Umbilical cord (tissue), 2 donors: Measurements from ENCODE around the gene CFAP57. TPM values are rescaled to one million over a fixed set of nuclear protein-coding genes. Genes with fewer than 3 reads are reported as not detected.
A peak's percentile ranks its signal among the peaks of the same experiment; 100 is the strongest.

Experiments
- DNase-seq: peaks from one replicate; pipeline ENCODE4 v3.0.0-alpha.2; 2015; ENCODE audit warnings: low spot score
- total RNA-seq: library from RNA; depleted of rRNA; stranded (reverse); fragments of >200 nt; gene quantifications from one replicate; pipeline ENCODE4 v1.2.3, GENCODE V29; 2014; ENCODE audit warnings: low replicate concordance; ENCODE audit not compliant: insufficient read depth

The CFAP57 gene
- total RNA-seq, 1 donor from 2014 or later = 5.3 TPM

DNA sequence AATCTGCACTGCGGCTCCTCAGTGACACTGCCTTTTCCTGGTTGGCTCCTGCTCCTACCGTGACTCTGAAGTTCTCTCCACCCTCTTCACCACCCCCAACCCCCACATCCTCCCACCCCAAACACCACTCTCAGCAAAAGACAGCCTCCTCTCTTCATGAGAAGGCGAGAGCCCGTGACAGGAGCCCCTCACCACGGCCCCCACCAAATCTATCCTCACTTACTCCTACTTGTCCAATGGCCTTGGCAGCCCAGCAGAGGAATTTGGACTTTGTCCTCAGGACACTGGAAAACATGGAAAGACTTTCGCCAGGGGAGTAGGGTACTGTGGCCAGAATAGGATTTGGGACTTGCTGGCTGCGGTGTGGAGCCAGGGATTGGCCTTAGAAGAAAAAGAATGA, 104.5 kb downstream of the CFAP57 start:
- DNase-seq = no peak

DNA sequence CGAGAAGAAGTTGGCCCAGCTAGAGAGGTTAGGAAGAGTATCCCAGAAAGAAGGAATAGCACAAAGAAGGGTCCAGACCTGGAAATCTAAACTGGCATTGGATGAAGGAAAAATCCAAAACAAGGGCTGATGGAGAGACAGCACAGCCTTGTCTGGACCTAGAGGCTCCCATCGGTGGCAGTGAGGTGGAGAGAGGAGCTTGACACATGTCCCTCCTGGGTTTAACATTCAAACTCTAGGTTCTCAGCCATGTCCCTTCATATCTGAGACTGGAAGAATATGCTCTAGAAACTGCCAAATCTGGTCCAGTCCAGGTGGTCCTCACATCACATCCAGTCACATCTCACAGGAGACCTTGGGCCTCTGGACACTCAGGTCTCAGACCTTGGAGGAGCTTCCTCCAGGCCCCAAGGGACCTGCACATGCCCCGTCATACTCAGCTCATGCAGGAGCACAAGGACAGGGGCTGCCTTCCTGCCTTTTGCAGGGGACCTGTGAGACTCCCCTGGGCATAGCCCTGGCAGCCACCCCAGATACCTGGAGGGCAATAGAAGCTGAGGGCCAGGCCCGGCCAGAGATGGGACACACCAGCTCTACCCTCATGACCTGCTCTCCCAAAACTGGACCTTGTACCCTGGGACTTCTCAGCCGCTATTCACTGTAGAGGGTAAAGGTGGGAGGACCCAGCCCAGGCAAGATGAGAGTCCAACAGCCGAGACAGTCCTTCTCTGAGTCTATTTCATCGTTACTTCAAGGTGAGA, 105.2 kb downstream of the CFAP57 start:
- no peak for DNase-seq

GRCh38 chr1:43279161-43279560, 107.0 kb downstream of the CFAP57 start:
- no peak for DNase-seq

- no peak for DNase-seq
Measured at GRCh38 chr1:43279666-43280065, 107.5 kb downstream of the CFAP57 start.

DNA sequence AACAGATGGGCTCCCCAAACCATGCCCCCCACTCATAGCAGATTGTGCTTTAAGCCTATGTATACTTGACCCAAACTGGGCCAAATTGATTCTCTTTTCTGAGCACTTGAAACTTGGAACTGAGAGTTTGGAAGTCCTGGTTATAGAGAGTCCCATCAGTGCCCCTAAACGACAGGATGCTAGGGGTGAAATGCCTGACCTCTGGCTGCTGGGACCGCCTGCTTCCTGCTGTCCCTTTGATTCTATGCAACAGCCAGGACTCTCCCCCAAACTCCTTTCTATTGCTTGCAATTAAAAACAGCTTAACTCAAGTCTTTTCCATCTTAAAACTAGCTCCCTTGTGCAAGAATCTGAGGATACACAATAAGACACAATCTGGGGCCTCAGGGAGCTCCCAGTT, 108.6 kb downstream of the CFAP57 start:
- no peak for DNase-seq

DNA sequence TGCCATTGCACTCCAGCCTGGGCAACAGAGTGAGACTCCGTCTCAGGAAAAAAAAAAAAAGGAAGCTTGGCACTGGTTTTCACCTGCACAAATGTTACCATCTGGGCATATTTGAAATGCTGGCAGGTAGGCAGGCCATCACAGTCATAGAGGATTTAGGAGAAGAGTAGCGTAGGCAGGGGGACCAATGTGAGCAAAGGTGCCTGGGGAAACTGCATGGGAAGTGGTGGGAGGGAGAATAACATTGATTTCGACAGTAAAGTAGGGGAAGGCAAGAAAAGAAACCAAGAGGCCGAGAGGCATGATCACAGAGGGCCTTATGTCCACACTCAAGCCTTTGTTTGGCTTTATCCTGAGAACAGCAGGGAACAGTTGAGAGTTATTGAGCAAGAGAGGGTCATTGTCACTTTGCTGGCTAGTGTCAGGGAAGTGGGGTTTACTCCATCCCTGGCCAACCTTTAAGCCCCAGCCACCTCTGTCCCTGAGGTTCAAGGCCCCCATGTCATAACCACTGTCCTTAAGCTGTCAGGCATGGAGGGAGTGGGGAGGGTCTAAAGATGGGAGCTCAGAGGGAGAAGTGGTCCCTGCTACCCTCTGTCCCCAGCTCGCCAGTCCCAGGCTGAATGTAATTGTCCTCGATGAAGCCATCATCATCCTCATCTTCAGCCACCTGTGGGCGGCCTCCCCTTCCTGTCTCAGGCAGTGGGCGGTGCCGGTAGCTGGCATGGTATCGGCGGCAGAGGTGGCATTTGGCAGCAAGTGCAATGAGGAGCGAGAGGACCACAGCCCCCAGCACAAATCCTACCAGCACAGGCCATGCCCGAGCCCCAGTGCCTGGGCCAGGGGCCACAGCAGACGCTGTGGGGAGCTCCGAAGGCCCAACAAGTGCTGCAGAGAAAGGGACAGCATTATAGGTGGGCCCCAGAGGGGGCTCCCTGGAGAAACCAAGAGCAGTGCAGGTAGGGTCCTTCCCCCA, 110.4 kb downstream of the CFAP57 start:
- DNase-seq = no peak

DNA sequence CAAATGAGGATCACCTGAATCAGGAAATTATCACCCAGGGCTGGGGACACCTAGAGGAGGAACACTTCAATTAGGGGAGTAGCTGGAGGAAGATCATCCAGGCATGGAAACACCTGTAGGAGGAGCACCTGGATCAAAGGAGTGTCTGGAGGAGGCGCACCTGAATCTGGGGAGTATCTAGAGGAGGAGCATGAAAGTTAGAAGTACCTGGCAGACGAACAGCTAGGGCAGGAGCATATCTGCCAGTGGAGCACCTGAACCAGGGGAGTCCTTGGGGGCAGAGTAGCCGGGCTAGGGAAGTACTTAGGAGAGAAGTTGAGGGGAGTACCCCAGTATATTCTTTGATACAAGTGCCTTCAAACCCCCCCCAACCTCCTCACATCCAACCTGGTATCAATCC, 111.9 kb downstream of the CFAP57 start:
- no peak for DNase-seq

GRCh38 chr1:43284546-43285110, 112.5 kb downstream of the CFAP57 start:
- DNase-seq = no peak

- DNase-seq = peak; percentile 53
Measured at GRCh38 chr1:43285269-43285990, 113.3 kb downstream of the CFAP57 start, which contains the start of gene C1orf210. Gene C1orf210 (minus strand): TSS chr1:43285581. CDS start chr1:43283270, 2,311 bp downstream.

GRCh38 chr1:43286115-43286514, 114.0 kb downstream of the CFAP57 start:
- DNase-seq = no peak

DNA sequence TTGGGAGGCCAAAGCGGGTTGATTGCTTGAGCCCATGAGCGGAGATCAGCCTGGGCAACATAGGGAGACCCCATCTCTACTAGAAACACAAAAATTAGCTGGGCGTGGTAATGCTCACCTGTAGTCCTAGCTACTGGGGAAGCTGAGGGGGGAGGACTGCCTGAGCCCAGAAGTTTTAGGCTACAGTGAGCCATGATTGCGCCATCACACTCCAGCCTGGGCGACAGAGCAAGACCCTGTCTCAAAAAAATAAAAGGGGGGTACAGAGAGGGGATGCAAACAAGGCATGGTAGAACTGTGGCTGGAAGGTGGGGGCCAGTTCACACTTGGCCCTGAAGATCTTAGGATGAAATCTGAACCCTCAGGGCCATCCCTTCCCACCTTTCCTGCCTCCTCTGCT, 114.4 kb downstream of the CFAP57 start:
- no peak for DNase-seq

DNA sequence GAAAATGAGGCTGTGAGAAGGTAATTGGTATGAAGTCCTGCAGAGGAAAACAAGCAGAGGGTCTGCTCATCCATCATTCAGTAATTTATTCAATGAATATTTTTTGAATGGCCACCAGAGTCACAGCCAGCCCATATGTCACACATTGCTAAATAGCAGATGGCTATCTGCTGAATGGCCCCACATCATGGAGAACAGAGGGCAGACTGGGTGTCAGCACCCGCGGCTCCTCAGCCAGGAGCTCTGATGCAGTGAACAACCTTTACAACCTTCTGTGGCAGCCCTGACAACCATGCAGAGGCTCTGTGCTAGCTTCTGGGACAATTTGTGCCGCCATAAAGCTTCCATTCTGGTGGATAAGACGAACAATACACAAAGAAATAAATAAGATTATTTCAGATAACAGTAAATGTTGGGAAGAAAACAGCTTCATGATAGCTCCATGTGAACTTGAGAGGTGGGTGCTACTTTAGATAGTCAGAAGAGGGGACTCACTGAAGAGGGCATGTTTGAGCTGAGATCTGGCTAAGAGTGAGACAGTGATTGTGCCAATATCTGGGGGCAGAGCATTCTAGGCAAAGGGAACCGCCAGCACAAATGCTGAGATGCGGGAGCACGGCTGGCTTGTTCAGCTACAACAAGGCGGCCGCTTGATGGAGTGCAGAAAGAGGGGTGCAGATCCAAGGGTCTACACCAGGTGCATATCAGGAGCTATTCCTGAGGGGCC, 116.1 kb downstream of the CFAP57 start:
- no peak for DNase-seq

DNA sequence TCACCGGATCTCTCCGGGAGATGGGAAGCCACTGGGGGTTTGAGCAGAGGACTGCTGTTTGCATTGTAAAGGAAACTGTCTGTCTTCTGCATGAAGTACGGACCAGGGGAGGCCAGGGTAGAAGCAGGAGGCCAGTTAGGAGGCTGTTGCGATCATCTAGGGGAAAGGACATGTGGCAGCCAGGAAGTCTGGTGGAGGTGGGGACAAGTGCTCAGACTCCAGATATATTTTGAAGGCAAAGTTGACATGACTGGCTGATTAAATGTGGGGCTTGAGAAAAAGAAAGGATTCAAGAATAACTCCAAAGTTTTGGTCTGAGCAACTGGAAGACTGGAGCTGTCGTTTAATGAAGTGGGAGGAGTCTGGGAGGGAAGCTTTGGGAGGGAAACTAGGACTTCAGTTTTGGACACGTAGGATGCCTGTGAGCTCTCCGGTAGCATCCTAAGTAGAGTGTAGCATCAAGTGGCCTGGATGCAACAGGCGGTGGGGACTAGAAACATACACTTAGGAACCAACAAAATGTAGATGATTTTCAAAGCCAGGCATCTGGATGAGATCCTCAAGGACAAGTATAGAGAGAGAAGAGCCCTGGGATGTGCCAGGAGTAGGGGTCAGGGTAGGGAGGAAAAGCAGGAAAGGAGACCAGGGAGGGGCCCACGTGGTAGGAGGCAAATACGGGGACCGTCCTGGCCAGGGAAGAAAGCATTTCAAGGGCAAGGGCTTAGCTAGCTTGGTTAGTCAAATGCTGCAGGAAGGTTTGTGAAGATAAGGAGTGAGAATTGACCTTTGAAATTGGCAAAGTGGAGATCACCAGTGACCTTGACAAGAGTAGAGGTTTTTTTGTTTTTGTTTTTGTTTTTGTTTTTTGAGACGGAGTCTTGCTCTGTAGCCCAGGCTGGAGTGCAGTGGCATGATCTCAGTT, 116.9 kb downstream of the CFAP57 start:
- no peak for DNase-seq

DNA sequence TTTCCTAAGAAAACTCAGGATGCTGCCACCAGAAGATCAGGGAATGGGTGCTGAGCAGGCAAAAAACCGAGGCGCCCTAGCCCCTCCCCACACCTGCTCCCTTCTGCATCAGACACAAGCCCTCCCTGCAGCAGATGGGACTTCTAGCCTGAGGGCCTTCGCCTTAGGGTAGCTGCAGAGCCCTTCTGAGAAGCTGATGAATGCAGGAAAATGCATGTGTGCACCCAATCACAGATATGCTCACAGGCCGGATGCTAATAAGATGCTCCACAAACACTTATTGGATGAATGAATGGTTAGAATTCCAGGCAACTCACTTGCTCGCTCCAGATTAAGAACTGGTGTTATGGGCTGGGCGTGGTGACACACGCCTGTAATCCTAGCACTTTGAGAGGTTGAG, 120.1 kb downstream of the CFAP57 start:
- no peak for DNase-seq

GRCh38 chr1:43292679-43293078, 120.5 kb downstream of the CFAP57 start:
- no peak for DNase-seq

DNA sequence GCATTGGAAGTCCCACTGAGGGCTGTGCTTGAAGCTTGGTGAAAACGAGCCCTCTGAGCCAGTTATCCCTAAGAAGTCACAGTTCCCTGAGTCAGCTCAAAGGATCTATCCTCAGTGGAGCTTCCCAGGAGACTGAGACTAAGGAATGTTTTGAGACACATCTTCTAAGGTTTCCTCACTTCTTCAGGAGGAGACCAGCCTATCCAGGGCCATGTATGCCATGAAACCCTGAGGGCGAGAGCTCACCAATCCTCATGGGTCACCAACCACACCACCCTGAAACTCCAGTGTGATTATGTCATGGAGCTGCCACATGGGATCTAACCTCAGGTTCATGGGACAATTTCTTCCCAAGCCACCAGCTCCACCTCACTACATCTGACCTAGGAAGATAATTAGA, 121.0 kb downstream of the CFAP57 start:
- DNase-seq = no peak

DNA sequence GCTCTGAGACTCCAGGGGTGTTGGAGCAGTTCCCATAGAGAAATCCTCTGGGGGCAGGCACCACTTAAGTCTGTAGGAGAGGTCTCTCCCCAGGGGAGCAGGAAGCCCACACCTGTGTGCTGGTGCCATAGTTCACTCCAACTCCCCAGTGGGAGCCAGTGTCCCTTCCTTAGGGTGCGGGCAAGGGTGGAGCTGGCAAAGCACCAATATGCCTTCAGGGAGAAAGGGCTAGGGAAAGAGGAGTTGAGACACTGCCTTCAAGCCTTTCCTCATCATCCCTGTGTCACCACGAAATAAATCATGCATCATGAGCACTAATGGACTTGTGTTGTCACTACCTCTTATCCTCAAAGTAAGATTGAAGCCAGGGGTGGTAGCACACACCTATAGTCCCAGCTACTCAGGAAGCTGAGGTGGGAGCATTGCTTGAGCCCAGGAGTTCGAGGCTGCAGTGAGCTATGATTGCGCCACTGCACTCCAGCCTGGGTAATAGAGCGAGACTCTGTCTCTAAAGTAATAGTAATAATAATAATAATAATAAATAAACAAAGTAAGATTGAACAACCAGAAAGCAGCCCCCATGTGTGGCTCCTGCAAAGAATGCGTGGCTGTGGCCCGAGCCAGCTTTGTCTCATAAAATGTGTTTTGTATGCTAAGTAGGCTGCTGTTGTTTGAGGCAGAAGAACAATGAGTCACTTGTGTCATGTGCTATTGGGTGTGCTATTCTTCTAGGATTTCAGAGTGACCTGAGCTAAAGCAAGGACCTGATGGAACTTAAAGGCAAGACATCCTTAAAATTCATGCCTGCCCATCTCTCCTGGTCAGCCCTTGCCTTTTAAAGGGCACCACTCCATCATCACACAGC, 122.0 kb downstream of the CFAP57 start:
- no peak for DNase-seq

- no peak for DNase-seq
Measured at GRCh38 chr1:43294761-43295160, 122.6 kb downstream of the CFAP57 start.

DNA sequence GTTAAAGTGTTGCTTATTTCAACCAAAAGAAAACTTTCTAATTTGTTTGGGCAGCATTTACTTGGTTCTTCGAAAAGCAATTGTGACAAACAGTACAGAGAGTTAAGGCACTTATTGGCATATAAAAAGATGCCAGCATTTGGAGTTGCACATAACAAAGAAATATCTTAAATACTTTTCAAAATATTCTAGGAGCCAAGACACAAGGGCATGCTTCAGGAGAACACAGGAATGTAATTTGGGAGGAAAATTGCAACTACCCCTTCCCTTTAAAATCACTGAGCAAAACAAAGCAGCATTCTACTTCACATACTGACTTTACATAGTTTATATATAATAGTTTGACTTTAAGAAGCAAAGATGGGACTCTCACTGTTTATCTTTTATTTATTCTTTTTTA, 124.1 kb downstream of the CFAP57 start:
- DNase-seq = no peak
